Measurements from ENCODE around the gene ETFA.

Gene ETFA

GRCh38 chr15:76173317-76173834 lies 137.9 kb downstream of the ETFA start:
- DNase-seq (ENCODE audit: low read depth), result no peak

- DNase-seq (ENCODE audit: low read depth), result no peak
These were observed 138.5 kb downstream of the ETFA start for GRCh38 chr15:76172782-76173181.

- DNase-seq (ENCODE audit: low read depth), result peak; percentile 66
These were observed 141.1 kb downstream of the ETFA start for GRCh38 chr15:76169911-76170800.

GRCh38 chr15:76169018-76169417 lies 142.3 kb downstream of the ETFA start:
- DNase-seq (ENCODE audit: low read depth), result peak; percentile 64

GRCh38 chr15:76168237-76168984 lies 142.9 kb downstream of the ETFA start:
- peak; percentile 50 for DNase-seq (ENCODE audit: low read depth)

GRCh38 chr15:76165951-76166350 lies 145.3 kb downstream of the ETFA start:
- no peak for DNase-seq (ENCODE audit: low read depth)
